GM12878 (cell line): Measurements from ENCODE around the gene TACSTD2. TPM values are rescaled to one million over a fixed set of nuclear protein-coding genes. Genes with fewer than 3 reads are reported as not detected.

ENCODE experiments used
- BCL11A ChIP-seq: IDR thresholded peaks from 2 replicates; pipeline ENCODE4 v1.6.1; 2011; ENCODE audit warnings: low read depth, low read length
- BHLHE40 ChIP-seq, 2 experiments: fragments of 450-650 bp in 1 of 2; IDR thresholded peaks; 2 replicates each; pipeline ENCODE4 v1.6.1; 2011 to 2017; ENCODE audit warnings: low read depth in 2 of 2, borderline replicate concordance in 1 of 2, improper control_type of control experiment in 1 of 2, low read length in 1 of 2, mild to moderate bottlenecking in 1 of 2
- BMI1 ChIP-seq: fragments of 450-650 bp; IDR thresholded peaks from 2 replicates; pipeline ENCODE4 v1.6.1; 2016; ENCODE audit warnings: mild to moderate bottlenecking, moderate library complexity, borderline replicate concordance
- CEBPB ChIP-seq, 2 experiments: fragments of 150-350 bp in 1 of 2; IDR thresholded peaks; 2 replicates each; pipeline ENCODE4 v1.6.1; 2012 to 2014; ENCODE audit warnings: low read depth in 2 of 2, low read length in 2 of 2, borderline replicate concordance in 1 of 2, inconsistent platforms in 1 of 2
- DPF2 ChIP-seq: fragments of 450-650 bp; IDR thresholded peaks from 2 replicates; pipeline ENCODE4 v1.6.1; 2017; ENCODE audit warnings: mild to moderate bottlenecking
- EED ChIP-seq: sonication (generic); IDR thresholded peaks from 2 replicates; pipeline ENCODE4 v1.6.1; 2016; ENCODE audit warnings: antibody characterized with exemption, low read depth
- ESRRA ChIP-seq: IDR thresholded peaks from 2 replicates; pipeline ENCODE4 v1.6.1; 2012; ENCODE audit warnings: mild to moderate bottlenecking, low read length, improper control_type of control experiment
- HDGF ChIP-seq: fragments of 450-650 bp; IDR thresholded peaks from 2 replicates; pipeline ENCODE4 v1.6.1; 2016; ENCODE audit warnings: antibody characterized with exemption
- IRF4 ChIP-seq: IDR thresholded peaks from 2 replicates; pipeline ENCODE4 v1.6.1; 2011; ENCODE audit warnings: low read depth, low read length
- JUNB ChIP-seq: IDR thresholded peaks from 2 replicates; pipeline ENCODE4 v1.6.1; 2016; ENCODE audit warnings: antibody characterized with exemption, mild to moderate bottlenecking
- KAT2A ChIP-seq: conservative IDR thresholded peaks from 2 replicates; pipeline ENCODE4 v1.6.1; 2011; ENCODE audit warnings: low read depth, low read length; ENCODE audit not compliant: control insufficient read depth
- KDM1A ChIP-seq: fragments of 200-600 bp; sonication (generic); IDR thresholded peaks from 2 replicates; pipeline ENCODE4 v1.6.1; 2016; ENCODE audit warnings: borderline replicate concordance
- MEF2B ChIP-seq: fragments of 450-650 bp; IDR thresholded peaks from 2 replicates; pipeline ENCODE4 v1.6.1; 2018; ENCODE audit warnings: mild to moderate bottlenecking, moderate library complexity; ENCODE audit not compliant: partially characterized antibody, poor library complexity, severe bottlenecking
- NBN ChIP-seq: fragments of 450-650 bp; IDR thresholded peaks from 2 replicates; pipeline ENCODE4 v1.6.1; 2016
- RFX5 ChIP-seq: IDR thresholded peaks from 2 replicates; pipeline ENCODE4 v1.6.1; 2011; ENCODE audit warnings: low read depth, low read length, improper control_type of control experiment
- SMAD1 ChIP-seq: fragments of 450-650 bp; IDR thresholded peaks from 2 replicates; pipeline ENCODE4 v1.6.1; 2018; ENCODE audit warnings: mild to moderate bottlenecking, low read depth; ENCODE audit not compliant: partially characterized antibody
- SRF ChIP-seq, 2 experiments: IDR thresholded peaks; 2 replicates each; pipeline ENCODE4 v1.6.1; 2011; ENCODE audit warnings: low read depth in 2 of 2, low read length in 2 of 2, mild to moderate bottlenecking in 1 of 2, moderate library complexity in 1 of 2
- TAF1 ChIP-seq: IDR thresholded peaks from 2 replicates; pipeline ENCODE4 v1.6.1; 2011; ENCODE audit warnings: mild to moderate bottlenecking, low read depth, low read length, borderline replicate concordance
- TCF7 ChIP-seq: IDR thresholded peaks from 2 replicates; pipeline ENCODE4 v1.6.1; 2014; ENCODE audit warnings: antibody characterized with exemption, borderline replicate concordance
- polyA plus RNA-seq, 11 experiments: library from polyadenylated mRNA; depleted of rRNA in 4 of 11; unstranded in 6 of 11; stranded (reverse) in 5 of 11; fragments of >200 nt; fragmentation: Nextera tagmentation in 4 of 11; fragmentation: Illumina TruSeq in 1 of 11; extraction: Ambion mirVana in 4 of 11; extraction: Trizol in 1 of 11; gene quantifications; 1 replicate in 1 of 11; 2 replicates in 10 of 11; pipeline versions ENCODE4 v1.2.1 to v1.2.3, GENCODE V29; 2011 to 2016; ENCODE audit warnings: inconsistent platforms in 2 of 11, missing spikeins in 2 of 11, low read depth in 1 of 11
- total RNA-seq, 4 experiments: library from RNA; depleted of rRNA in 3 of 4; stranded (reverse); fragments of >200 nt in 3 of 4; fragmentation: Illumina TruSeq in 1 of 4; extraction: Trizol in 1 of 4; gene quantifications; 2 replicates each; pipeline versions ENCODE4 v1.2.1 to v1.2.3, GENCODE V29; 2013 to 2021
- TF ChIP-seq, protein P1 (sequence below): fragments of 450-650 bp; IDR thresholded peaks from 2 replicates; pipeline ENCODE4 v1.6.1; 2017; ENCODE audit warnings: mild to moderate bottlenecking, moderate library complexity
- TF ChIP-seq, protein P2 (sequence below): fragments of 450-650 bp; IDR thresholded peaks from 2 replicates; pipeline ENCODE4 v1.6.1; 2017; ENCODE audit warnings: mild to moderate bottlenecking
- TF ChIP-seq, protein P3 (sequence below): fragments of 150-350 bp; IDR thresholded peaks from 2 replicates; pipeline ENCODE4 v1.6.1; 2016; ENCODE audit warnings: low read depth, low read length

Gene TACSTD2
- total and polyA plus RNA-seq, 10 of the 15 experiments (the other 5 are each of a cell fraction or from before 2014, with no cell fraction given), result 0.56 to 9.4 (median 3.7) TPM

DNA sequence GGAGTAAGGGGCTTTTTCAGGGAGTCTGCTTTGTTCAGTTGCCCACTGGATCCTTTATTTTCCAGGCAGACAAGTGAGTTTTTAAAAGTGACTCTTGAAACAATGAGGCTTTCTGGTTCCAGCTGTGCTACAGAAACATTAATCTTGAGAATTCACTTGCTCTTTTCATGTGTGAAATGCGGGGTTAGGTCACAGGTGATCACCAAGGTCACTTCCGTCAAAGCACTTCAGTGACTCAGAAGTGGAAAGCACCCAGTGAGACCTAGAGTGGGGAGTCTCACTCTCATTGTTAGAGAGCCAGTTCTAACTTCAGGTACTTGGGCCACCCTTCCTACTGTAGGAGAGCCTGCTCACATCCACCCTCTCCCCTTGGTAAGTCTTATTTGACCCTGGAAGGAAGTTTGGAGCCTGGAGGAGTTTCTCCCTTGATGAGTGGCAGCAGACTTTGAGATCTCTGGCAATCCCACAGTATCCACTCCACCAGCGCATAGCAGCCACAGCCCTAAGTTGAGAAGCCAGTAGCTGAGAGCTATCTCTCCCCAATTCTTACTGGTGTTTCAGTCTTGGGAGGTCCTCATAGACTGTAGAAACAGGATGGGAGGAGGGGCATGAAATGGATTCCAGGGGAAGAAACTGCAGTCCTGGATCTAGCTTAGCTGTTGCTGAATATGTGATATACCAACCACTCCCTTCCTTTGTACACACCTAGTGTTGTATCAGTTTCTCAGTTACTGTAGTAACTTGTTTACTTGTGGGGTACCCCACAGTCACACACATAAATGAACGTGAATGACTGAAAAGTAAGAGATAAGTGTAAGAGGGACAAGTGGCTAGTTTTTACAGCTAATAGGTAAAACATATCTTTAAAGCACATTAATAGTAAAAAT, 3.1 kb downstream of the TACSTD2 start (continued):
- TF ChIP-seq BMI1 (peak; percentile 84), CEBPB (IDR thresholded peaks at IDR 0.05; ENCODE audit: borderline replicate concordance in 1 of 2, low read depth in 2 of 2, low read length in 2 of 2) (no peak; a peak in 1 of 4 replicates), KAT2A (no peak), SRF (IDR thresholded peaks at IDR 0.05; ENCODE audit: low read depth in 2 of 2, low read length in 2 of 2) (peak in 1 of 2 experiments; percentile 82; a peak in 1 of 4 replicates), TCF7 (peak; percentile 87), KDM1A (no peak), BHLHE40 (IDR thresholded peaks at IDR 0.05; ENCODE audit: borderline replicate concordance in 1 of 2, low read depth in 2 of 2, low read length in 1 of 2) (peak; percentile 88 to 91), TAF1 (peak; percentile 75; the same call in 1 of the 2 replicates), MEF2B (peak; percentile 75), IRF4 (peak; percentile 99), BCL11A (peak; percentile 99), RFX5 (no peak), NBN (peak; percentile 79; the same call in 1 of the 2 replicates), JUNB (peak; percentile 99), SMAD1 (peak; percentile 63), HDGF (no peak), EED (peak; percentile 94), ESRRA (peak; percentile 88; the same call in 1 of the 2 replicates), DPF2 (peak; percentile 98)
- TF ChIP-seq, protein P1, sequence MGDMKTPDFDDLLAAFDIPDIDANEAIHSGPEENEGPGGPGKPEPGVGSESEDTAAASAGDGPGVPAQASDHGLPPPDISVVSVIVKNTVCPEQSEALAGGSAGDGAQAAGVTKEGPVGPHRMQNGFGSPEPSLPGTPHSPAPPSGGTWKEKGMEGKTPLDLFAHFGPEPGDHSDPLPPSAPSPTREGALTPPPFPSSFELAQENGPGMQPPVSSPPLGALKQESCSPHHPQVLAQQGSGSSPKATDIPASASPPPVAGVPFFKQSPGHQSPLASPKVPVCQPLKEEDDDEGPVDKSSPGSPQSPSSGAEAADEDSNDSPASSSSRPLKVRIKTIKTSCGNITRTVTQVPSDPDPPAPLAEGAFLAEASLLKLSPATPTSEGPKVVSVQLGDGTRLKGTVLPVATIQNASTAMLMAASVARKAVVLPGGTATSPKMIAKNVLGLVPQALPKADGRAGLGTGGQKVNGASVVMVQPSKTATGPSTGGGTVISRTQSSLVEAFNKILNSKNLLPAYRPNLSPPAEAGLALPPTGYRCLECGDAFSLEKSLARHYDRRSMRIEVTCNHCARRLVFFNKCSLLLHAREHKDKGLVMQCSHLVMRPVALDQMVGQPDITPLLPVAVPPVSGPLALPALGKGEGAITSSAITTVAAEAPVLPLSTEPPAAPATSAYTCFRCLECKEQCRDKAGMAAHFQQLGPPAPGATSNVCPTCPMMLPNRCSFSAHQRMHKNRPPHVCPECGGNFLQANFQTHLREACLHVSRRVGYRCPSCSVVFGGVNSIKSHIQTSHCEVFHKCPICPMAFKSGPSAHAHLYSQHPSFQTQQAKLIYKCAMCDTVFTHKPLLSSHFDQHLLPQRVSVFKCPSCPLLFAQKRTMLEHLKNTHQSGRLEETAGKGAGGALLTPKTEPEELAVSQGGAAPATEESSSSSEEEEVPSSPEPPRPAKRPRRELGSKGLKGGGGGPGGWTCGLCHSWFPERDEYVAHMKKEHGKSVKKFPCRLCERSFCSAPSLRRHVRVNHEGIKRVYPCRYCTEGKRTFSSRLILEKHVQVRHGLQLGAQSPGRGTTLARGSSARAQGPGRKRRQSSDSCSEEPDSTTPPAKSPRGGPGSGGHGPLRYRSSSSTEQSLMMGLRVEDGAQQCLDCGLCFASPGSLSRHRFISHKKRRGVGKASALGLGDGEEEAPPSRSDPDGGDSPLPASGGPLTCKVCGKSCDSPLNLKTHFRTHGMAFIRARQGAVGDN, result peak; percentile 67
- TF ChIP-seq, protein P2, sequence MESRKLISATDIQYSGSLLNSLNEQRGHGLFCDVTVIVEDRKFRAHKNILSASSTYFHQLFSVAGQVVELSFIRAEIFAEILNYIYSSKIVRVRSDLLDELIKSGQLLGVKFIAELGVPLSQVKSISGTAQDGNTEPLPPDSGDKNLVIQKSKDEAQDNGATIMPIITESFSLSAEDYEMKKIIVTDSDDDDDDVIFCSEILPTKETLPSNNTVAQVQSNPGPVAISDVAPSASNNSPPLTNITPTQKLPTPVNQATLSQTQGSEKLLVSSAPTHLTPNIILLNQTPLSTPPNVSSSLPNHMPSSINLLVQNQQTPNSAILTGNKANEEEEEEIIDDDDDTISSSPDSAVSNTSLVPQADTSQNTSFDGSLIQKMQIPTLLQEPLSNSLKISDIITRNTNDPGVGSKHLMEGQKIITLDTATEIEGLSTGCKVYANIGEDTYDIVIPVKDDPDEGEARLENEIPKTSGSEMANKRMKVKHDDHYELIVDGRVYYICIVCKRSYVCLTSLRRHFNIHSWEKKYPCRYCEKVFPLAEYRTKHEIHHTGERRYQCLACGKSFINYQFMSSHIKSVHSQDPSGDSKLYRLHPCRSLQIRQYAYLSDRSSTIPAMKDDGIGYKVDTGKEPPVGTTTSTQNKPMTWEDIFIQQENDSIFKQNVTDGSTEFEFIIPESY, result no peak
- TF ChIP-seq, protein P3, sequence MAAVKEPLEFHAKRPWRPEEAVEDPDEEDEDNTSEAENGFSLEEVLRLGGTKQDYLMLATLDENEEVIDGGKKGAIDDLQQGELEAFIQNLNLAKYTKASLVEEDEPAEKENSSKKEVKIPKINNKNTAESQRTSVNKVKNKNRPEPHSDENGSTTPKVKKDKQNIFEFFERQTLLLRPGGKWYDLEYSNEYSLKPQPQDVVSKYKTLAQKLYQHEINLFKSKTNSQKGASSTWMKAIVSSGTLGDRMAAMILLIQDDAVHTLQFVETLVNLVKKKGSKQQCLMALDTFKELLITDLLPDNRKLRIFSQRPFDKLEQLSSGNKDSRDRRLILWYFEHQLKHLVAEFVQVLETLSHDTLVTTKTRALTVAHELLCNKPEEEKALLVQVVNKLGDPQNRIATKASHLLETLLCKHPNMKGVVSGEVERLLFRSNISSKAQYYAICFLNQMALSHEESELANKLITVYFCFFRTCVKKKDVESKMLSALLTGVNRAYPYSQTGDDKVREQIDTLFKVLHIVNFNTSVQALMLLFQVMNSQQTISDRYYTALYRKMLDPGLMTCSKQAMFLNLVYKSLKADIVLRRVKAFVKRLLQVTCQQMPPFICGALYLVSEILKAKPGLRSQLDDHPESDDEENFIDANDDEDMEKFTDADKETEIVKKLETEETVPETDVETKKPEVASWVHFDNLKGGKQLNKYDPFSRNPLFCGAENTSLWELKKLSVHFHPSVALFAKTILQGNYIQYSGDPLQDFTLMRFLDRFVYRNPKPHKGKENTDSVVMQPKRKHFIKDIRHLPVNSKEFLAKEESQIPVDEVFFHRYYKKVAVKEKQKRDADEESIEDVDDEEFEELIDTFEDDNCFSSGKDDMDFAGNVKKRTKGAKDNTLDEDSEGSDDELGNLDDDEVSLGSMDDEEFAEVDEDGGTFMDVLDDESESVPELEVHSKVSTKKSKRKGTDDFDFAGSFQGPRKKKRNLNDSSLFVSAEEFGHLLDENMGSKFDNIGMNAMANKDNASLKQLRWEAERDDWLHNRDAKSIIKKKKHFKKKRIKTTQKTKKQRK, result no peak
